ENCODE measurements around the gene TNK1. TPM values are rescaled to one million over a fixed set of nuclear protein-coding genes. Genes with fewer than 3 reads are reported as not detected.
"Not testable (repeated sequence)": the region's sequence is repeated elsewhere in the genome, so short reads cannot be mapped to it uniquely, and the experiment has no call there.

TNK1 gene
- total RNA-seq, 1 experiment from 2014 or later, result not detected

DNA sequence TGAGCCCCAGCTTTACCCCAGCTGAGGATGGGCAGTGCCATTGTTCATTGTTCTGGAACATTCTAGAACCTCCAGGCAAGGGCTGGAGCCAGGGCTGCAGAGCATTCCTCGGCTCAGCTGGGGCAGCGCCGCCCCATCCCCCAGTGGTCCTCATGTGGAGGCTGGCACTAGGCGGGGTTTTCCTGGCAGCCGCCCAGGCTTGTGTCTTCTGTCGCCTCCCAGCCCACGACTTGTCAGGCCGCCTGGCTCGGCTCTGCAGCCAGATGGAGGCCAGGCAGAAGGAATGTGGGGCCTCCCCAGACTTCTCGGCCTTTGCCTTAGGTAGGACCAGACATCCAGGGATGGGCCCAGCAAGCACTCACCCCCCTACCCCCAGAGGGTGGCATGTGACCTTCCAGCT lies 25.8 kb upstream of the TNK1 start, which contains the start of gene TMEM95:
TSS of gene TMEM95 (plus strand) at position 104 of the 400 bp plus-strand sequence. CDS start at position 153, 49 bp downstream.
- peak; percentile 39 for DNase-seq (ENCODE audit: low spot score)

- no peak for DNase-seq (ENCODE audit: low spot score)
These were observed 25.3 kb upstream of the TNK1 start for GRCh38 chr17:7355573-7355972.

GRCh38 chr17:7356072-7356549 lies 24.8 kb upstream of the TNK1 start:
- DNase-seq (ENCODE audit: low spot score), result peak; percentile 77

- no peak for DNase-seq (ENCODE audit: low spot score)
These were observed 24.1 kb upstream of the TNK1 start for GRCh38 chr17:7356756-7357155.

DNA sequence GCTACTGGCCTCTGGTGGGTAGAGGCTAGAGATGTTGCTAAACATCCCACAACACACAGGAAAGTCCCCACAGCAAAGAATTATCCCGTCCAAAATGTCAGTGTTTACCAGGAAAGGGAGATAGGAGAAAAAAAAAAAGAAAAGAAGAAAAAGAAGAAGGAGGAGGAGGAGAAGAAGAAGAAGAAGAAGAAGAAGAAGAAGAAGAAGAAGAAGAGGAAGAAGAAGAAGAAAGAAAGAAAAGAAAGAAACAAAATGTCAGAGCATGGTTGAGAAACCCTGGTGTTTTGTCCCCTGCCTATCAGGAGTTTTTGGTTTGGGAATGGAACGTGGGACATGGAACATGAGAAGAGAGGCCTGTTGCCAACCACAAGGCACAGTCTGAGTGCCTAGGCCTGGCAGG lies 23.5 kb upstream of the TNK1 start:
- DNase-seq (ENCODE audit: low spot score), result no peak

- no peak for DNase-seq (ENCODE audit: low spot score)
These were observed 19.0 kb upstream of the TNK1 start for GRCh38 chr17:7361906-7362305.

DNA sequence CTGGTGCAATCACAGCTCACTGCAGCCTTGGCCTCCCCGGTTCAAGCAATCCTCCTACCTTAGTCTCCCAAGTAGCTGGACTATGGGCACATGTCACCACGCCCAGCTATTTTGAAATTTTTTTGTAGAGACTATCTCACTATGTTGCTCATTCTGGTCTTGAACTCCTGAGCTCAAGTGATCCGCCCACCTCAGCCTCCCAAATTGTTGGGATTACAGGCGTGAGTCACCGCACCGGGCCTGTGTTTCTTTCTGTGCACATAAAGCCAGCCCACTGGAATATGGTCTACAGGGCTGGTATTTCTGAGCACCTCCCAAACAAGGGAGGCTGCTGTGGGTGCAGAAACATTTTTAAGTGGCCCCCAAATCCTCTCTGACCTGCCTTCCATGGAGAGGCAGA lies 17.6 kb upstream of the TNK1 start:
- DNase-seq (ENCODE audit: low spot score), result no peak

DNA sequence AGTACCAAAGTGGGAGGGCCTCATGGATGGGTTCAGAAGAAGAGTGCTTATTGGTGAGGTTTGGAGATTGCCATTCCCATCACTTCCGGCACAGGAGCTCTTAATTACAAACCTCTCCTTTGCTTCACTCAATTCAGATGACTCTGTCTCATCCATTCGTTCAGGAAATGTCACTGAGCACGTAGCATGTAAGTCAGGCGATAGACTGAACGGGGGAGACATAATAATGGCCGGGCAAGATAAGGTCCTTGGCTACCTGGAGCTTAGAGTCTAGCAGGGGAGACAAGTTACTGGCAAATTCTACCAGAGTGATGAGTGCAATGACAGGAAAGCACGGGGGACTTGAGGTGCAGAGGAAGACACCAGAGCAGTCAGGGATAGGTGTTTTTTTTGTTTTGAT lies 14.9 kb upstream of the TNK1 start:
- DNase-seq (ENCODE audit: low spot score), result not testable (repeated sequence)

DNA sequence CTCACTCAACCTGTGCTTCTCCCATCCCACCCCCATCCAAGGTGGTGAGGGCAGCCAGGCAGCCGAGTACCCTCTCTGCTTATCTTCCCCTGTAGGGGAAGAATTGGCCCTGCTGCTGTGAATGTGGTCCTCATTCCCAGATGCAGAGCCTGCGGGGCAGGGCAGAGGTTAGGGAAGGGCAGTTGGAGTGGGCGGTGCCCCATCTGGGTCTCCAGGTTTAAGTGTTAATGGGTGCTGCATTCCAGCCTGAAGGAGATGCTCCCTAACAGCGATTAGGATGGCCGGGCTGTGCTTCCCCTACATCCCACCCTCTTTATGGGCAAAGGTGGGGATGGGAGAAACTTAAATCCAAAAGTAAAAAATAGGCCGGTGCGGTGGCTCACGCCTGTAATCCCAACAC lies 13.8 kb upstream of the TNK1 start:
- no peak for DNase-seq (ENCODE audit: low spot score)

DNA sequence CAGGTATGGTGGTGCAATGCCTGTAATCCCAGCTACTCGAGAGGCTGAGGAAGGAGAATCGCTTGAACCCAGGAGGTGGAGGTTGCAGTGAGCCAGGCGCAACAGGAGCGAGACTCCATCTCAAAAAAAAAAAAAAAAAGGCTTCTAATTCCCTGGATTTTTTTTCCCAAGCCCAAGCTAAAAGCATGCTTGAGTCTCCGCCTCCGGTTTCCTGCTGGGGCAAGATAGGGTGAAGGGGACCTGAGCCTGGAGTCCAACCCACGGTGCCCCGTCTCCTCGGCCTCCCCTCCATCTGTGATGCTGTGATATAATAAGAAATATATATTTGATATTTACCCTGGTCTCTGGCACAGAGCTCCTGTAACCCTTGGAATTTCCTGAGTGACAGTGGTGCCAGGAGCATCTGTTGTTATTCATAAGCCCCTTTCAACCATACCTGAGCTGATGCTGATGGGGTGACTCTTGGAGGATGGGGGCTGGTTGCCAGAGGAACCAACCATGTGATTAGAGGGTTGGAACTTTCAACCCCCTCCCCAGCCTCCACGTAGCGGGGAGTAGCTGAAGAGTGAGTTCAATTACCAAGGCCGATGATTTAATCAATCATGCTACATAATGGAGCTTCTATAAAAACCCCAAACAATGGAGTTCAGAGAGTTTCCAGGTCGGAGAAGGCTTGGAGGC lies 12.8 kb upstream of the TNK1 start:
- DNase-seq (ENCODE audit: low spot score), result no peak

DNA sequence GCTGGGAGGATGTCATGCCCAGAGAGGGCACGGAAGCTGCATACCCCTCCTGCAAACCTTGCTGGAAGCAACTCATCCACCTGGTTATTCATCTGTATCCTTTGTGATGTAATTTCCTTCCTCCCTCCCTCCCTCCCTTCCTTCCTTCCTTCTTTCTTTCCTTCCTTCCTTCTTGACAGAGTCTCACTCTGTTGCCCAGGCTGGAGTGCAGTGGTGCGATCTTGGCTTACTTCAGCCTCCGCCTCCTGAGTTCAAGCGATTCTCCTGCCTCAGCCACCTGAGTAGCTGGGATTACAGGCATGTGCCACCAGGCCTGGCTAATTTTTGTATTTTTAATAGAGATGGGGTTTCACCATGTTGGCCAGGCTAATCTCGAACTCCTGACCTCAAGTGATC lies 12.3 kb upstream of the TNK1 start:
- not testable (repeated sequence) for DNase-seq (ENCODE audit: low spot score)

DNA sequence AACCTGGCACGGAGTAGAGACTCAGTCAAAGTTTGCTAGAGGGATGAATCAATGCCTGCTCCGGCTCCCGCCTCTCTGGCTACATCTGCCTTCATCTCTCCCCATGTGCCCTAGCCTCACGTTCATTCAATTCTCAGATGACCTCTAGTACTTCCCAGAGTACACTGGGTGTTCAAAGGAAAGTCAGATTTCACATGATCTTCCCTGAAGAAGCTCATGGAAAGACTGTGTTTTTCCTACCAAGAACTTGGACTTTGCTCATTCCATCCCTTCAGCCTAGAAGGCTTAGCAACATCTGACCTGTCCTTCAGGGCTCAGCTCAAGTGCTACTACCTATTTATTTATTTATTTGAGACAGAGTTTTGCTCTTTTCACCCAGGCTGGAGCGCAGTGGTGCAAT lies 11.1 kb upstream of the TNK1 start:
- DNase-seq (ENCODE audit: low spot score), result no peak

DNA sequence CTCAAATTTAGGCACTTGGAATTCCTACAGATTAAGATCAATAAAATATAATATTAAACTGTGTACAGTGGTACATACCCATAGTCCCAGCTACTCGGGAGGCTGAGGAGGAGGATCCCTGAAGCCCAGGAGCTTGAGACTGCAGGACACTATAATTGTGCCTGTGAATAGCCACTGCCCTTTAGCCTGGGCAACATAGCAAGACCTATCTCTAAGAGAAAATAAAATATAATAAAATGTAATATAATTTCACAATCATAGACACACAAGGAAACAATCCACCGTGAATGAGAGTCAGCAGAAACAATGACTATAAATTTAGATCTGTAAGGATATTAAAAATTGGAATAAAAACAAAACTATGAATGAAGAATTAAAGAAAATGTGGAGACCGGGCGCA lies 10.0 kb upstream of the TNK1 start:
- DNase-seq (ENCODE audit: low spot score), result no peak

- DNase-seq (ENCODE audit: low spot score), result no peak
These were observed 6.5 kb upstream of the TNK1 start for GRCh38 chr17:7374353-7374752.

- no peak for DNase-seq (ENCODE audit: low spot score)
These were observed 1.8 kb upstream of the TNK1 start for GRCh38 chr17:7379134-7379533.

DNA sequence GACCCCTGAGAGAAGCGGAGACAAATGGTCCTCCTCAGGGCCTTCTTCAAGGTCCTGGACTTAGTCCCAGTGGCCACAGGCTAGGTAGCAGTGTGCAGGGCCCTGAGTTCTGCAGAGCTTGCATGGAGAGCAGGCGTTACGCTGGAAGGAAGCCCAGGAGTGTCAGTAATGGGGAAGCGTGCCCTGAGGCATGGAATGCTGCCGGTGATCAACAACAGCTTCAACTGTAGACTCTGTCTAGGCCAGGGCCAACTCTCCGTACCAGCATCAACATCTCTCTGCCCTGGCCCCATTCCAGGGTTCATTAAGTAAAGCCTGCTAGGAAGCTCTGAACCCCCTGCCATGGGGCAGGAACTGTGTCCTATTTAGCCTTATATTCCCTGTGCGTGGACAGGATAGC lies 568 bp upstream of the TNK1 start:
- no peak for DNase-seq (ENCODE audit: low spot score)

DNA sequence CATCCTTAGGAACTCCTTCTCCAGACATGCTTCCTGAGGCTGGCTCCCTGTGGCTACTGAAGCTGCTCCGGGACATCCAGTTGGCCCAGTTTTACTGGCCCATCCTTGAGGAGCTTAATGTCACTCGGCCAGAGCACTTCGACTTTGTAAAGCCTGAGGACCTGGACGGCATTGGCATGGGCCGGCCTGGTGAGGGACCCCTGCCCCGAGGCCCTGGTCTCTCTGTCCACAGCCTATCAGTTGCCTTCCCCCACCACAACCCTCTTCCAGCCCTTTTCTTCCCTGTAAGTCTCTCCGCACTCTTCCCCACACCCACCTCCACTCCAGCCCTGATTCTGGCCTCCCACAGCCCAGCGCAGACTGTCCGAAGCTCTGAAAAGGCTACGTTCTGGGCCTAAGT lies 2.0 kb downstream of the TNK1 start:
- no peak for DNase-seq (ENCODE audit: low spot score)

GRCh38 chr17:7383371-7383741 lies 2.5 kb downstream of the TNK1 start:
- no peak for DNase-seq (ENCODE audit: low spot score)

GRCh38 chr17:7383742-7384488 lies 3.0 kb downstream of the TNK1 start:
- no peak for DNase-seq (ENCODE audit: low spot score)

DNA sequence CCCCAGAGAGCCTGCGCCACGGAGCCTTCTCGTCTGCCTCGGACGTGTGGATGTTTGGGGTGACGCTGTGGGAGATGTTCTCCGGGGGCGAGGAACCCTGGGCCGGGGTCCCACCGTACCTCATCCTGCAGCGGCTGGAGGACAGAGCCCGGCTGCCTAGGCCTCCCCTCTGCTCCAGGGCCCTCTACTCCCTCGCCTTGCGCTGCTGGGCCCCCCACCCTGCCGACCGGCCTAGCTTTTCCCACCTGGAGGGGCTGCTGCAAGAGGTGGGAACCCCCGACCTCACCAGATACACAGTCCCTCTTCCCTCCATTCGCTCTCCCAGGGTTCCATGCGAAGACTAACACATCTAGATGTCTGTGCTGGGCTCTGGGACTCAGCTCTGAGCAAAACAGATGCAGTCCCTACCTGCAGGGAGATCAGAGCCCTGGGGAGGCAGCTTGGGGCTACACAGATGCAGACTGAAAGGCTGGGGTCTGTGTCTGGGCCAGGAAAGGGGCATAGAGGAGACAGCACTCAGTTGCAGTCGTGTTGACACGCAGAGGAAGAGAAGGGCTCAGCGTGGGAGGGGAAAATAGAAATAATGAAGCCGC lies 3.7 kb downstream of the TNK1 start:
- no peak for DNase-seq (ENCODE audit: low spot score)

GRCh38 chr17:7388856-7389255 lies 8.0 kb downstream of the TNK1 start:
- DNase-seq (ENCODE audit: low spot score), result no peak

GRCh38 chr17:7389924-7390910 lies 9.3 kb downstream of the TNK1 start:
- DNase-seq (ENCODE audit: low spot score), result no peak
